HEK293T (cell line): ENCODE results near the gene CD226.

ENCODE experiments used
- BHLHE40 ChIP-seq: fragments of 450-650 bp; IDR thresholded peaks from 2 replicates; pipeline ENCODE4 v1.6.1; 2016; ENCODE audit warnings: mild to moderate bottlenecking, moderate library complexity, borderline replicate concordance
- ELF4 ChIP-seq: fragments of 450-650 bp; IDR thresholded peaks from 2 replicates; pipeline ENCODE4 v1.6.1; 2017; ENCODE audit warnings: antibody characterized with exemption
- FOXM1 ChIP-seq: fragments of 450-650 bp; IDR thresholded peaks from 2 replicates; pipeline ENCODE4 v1.6.1; 2017; ENCODE audit warnings: mild to moderate bottlenecking, borderline replicate concordance
- NFRKB ChIP-seq: fragments of 450-650 bp; IDR thresholded peaks from 2 replicates; pipeline ENCODE4 v1.6.1; 2016; ENCODE audit warnings: mild to moderate bottlenecking, moderate library complexity
- PKNOX1 ChIP-seq: fragments of 450-650 bp; IDR thresholded peaks from 2 replicates; pipeline ENCODE4 v1.6.1; 2016
- SP1 ChIP-seq: fragments of 450-650 bp; IDR thresholded peaks from 2 replicates; pipeline ENCODE4 v1.6.1; 2017
- TARDBP ChIP-seq: fragments of 450-650 bp; IDR thresholded peaks from 2 replicates; pipeline ENCODE4 v1.6.1; 2016

- TF ChIP-seq FOXM1: no peak
- TF ChIP-seq ELF4: no peak
- TF ChIP-seq TARDBP: no peak
- TF ChIP-seq NFRKB: no peak
- TF ChIP-seq PKNOX1: peak; percentile 80
- no peak for TF ChIP-seq BHLHE40
- TF ChIP-seq SP1: no peak
Observed at GRCh38 chr18:69838620-69839411, 108.9 kb downstream of the CD226 start.
